A673 (cell line): ENCODE measurements around the gene FLCN.
"Not testable (repeated sequence)": the region's sequence is repeated elsewhere in the genome, so short reads cannot be mapped to it uniquely, and the experiment has no call there.

Experiments
- EZH2 ChIP-seq: fragments of 200-600 bp; sonication (generic); IDR thresholded peaks from 2 replicates; pipeline ENCODE4 v1.6.1; 2017; ENCODE audit warnings: borderline replicate concordance, low read depth, mild to moderate bottlenecking, mixed read lengths, antibody characterized with exemption, low read length; ENCODE audit not compliant: poor library complexity, severe bottlenecking
- TF ChIP-seq, protein P1 (sequence below): fragments of 300-800, 200-600 bp; sonication (generic); conservative IDR thresholded peaks from 2 replicates; pipeline ENCODE4 v1.5.1; 2017; ENCODE audit warnings: low read depth, mild to moderate bottlenecking, antibody characterized with exemption, low read length, moderate library complexity, mixed read lengths

DNA sequence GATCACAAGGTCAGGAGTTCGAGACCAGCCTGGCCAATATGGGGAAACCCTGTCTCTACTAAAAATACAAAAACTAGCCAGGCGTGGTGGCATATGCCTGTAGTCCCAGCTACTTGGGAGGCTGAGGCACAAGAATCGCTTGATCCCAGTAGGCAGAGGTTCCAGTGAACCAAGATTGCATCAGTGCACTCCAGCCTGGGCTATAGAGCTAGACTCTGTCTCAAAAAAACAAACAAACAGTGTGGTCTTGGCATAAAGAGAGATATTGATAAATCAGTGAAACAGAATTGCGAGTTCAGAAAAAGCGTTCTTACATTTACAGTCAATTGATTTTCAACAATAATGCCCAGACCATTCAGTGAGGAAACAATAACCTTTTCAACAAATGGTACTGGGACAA is 41.5 kb downstream of the FLCN start:
- TF ChIP-seq, protein P1, sequence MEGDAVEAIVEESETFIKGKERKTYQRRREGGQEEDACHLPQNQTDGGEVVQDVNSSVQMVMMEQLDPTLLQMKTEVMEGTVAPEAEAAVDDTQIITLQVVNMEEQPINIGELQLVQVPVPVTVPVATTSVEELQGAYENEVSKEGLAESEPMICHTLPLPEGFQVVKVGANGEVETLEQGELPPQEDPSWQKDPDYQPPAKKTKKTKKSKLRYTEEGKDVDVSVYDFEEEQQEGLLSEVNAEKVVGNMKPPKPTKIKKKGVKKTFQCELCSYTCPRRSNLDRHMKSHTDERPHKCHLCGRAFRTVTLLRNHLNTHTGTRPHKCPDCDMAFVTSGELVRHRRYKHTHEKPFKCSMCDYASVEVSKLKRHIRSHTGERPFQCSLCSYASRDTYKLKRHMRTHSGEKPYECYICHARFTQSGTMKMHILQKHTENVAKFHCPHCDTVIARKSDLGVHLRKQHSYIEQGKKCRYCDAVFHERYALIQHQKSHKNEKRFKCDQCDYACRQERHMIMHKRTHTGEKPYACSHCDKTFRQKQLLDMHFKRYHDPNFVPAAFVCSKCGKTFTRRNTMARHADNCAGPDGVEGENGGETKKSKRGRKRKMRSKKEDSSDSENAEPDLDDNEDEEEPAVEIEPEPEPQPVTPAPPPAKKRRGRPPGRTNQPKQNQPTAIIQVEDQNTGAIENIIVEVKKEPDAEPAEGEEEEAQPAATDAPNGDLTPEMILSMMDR = not testable (repeated sequence)
- TF ChIP-seq EZH2 = not testable (repeated sequence)
